HepG2 (cell line): ENCODE measurements around the gene SIVA1. TPM values are rescaled to one million over a fixed set of nuclear protein-coding genes. Genes with fewer than 3 reads are reported as not detected.

Experiments
- ADNP ChIP-seq: sonication (generic); formaldehyde crosslinking; IDR thresholded peaks from 2 replicates; pipeline ENCODE4 v1.4.0; 2020; ENCODE audit warnings: missing genetic modification reagents
- ARNT2 ChIP-seq: sonication (generic); formaldehyde crosslinking; IDR thresholded peaks from 2 replicates; pipeline ENCODE4 v1.8.0; 2022; ENCODE audit warnings: mild to moderate bottlenecking, low read depth, missing genetic modification reagents, moderate library complexity
- ASH2L ChIP-seq: fragments of 300-600, 200-600 bp; sonication (generic); IDR thresholded peaks from 2 replicates; pipeline ENCODE4 v1.7.0; 2017; ENCODE audit warnings: low read depth, mild to moderate bottlenecking, moderate library complexity, mixed read lengths, low read length; ENCODE audit not compliant: insufficient read length
- DZIP1 ChIP-seq: sonication (generic); formaldehyde crosslinking; IDR thresholded peaks from 2 replicates; pipeline ENCODE4 v1.5.0; 2020; ENCODE audit warnings: mild to moderate bottlenecking, missing genetic modification reagents
- ELF3 ChIP-seq: IDR thresholded peaks from 2 replicates; pipeline ENCODE4 v1.6.1; 2016; ENCODE audit warnings: missing genetic modification reagents, missing compliant biosample characterization
- HMG20A ChIP-seq: IDR thresholded peaks from 2 replicates; pipeline ENCODE4 v1.6.1; 2016; ENCODE audit warnings: borderline replicate concordance
- KIAA2018 ChIP-seq: sonication (generic); formaldehyde crosslinking; IDR thresholded peaks from 2 replicates; pipeline ENCODE4 v1.5.0; 2020; ENCODE audit warnings: mild to moderate bottlenecking, missing genetic modification reagents, borderline replicate concordance
- MEIS2 ChIP-seq: sonication (generic); formaldehyde crosslinking; IDR thresholded peaks from 2 replicates; pipeline ENCODE4 v1.9.0; 2021; ENCODE audit warnings: mild to moderate bottlenecking, missing genetic modification reagents
- MZF1 ChIP-seq: sonication (generic); formaldehyde crosslinking; IDR thresholded peaks from 2 replicates; pipeline ENCODE4 v1.8.1; 2023; ENCODE audit warnings: mild to moderate bottlenecking, missing genetic modification reagents, borderline replicate concordance
- PHF8 ChIP-seq: sonication (generic); formaldehyde crosslinking; IDR thresholded peaks from 2 replicates; pipeline ENCODE4 v1.5.0; 2020; ENCODE audit warnings: missing genetic modification reagents
- SAP130 ChIP-seq: IDR thresholded peaks from 2 replicates; pipeline ENCODE4 v1.6.1; 2016; ENCODE audit warnings: low read depth
- TBP ChIP-seq: sonication (generic); formaldehyde crosslinking; IDR thresholded peaks from 2 replicates; pipeline ENCODE4 v1.5.0; 2020; ENCODE audit warnings: missing genetic modification reagents
- TEAD3 ChIP-seq: optimal IDR thresholded peaks from 2 replicates; pipeline ENCODE3; 2016; ENCODE audit warnings: borderline replicate concordance
- YY1 ChIP-seq: IDR thresholded peaks from 2 replicates; pipeline ENCODE4 v1.6.1; 2011; ENCODE audit warnings: low read length, low read depth, moderate library complexity, mild to moderate bottlenecking; ENCODE audit not compliant: insufficient read depth, insufficient replicate concordance
- ZBTB14 ChIP-seq: sonication (generic); formaldehyde crosslinking; IDR thresholded peaks from 2 replicates; pipeline ENCODE4 v1.4.0; 2020; ENCODE audit warnings: missing genetic modification reagents
- ZBTB44 ChIP-seq: sonication (generic); formaldehyde crosslinking; IDR thresholded peaks from 2 replicates; pipeline ENCODE4 v1.4.0; 2020; ENCODE audit warnings: missing genetic modification reagents
- ZFAT ChIP-seq: sonication (generic); formaldehyde crosslinking; conservative IDR thresholded peaks from 2 replicates; pipeline ENCODE4 v1.8.1; 2023; ENCODE audit warnings: missing genetic modification reagents, inconsistent platforms
- polyA plus RNA-seq, 8 experiments: library from polyadenylated mRNA; depleted of rRNA in 3 of 8; stranded (reverse) in 7 of 8; unstranded in 1 of 8; fragments of >200 nt; fragmentation: Illumina TruSeq in 4 of 8; extraction: Trizol in 4 of 8; gene quantifications; 2 replicates each; pipeline versions ENCODE4 v1.2.1 to v1.2.3, GENCODE V29; 2011 to 2016; ENCODE audit warnings: low read depth in 4 of 8, missing spikeins in 1 of 8, mixed read lengths in 1 of 8; ENCODE audit not compliant: insufficient read depth in 1 of 8
- total RNA-seq, 5 experiments: library from RNA; depleted of rRNA; stranded (reverse); fragments of >200 nt; fragmentation: Illumina TruSeq; extraction: Trizol; gene quantifications; 2 replicates each; pipeline ENCODE4 v1.2.3, GENCODE V29; 2016; ENCODE audit warnings: low read depth in 1 of 5

The SIVA1 gene
- total and polyA plus RNA-seq, 2 of the 13 experiments (the other 11 are each of a cell fraction or from before 2014, with no cell fraction given) = 123 to 186 TPM

GRCh38 chr14:104765517-104765916 is 12.6 kb downstream of the SIVA1 start (continued):
- no peak for TF ChIP-seq DZIP1 (CRISPR knock-in tag)
- no peak for TF ChIP-seq ELF3 (CRISPR knock-in tag)
- TF ChIP-seq YY1 = no peak
- TF ChIP-seq KIAA2018 (CRISPR knock-in tag) = no peak
- no peak for TF ChIP-seq ZBTB44 (CRISPR knock-in tag)
- no peak for TF ChIP-seq TBP
- TF ChIP-seq ASH2L = no peak
- no peak for TF ChIP-seq MEIS2 (CRISPR knock-in tag)
- TF ChIP-seq ZBTB14 (CRISPR knock-in tag) = no peak
- no peak for TF ChIP-seq ZFAT (CRISPR knock-in tag)
- TF ChIP-seq MZF1 = no peak
- TF ChIP-seq PHF8 (CRISPR knock-in tag) = peak; percentile 21; the same call in 1 of the 2 replicates
- TF ChIP-seq ADNP (CRISPR knock-in tag) = no peak
- no peak for TF ChIP-seq ARNT2
- peak; percentile 36 for TF ChIP-seq SAP130 (CRISPR knock-in tag)
- TF ChIP-seq TEAD3 = peak; percentile 16
- TF ChIP-seq HMG20A (CRISPR knock-in tag) = no peak
